GM13977 (cell line): ENCODE results near the gene CABP7.
A peak's percentile ranks its signal among the peaks of the same experiment; 100 is the strongest.

ENCODE experiments used
- DNase-seq: peaks from one replicate; pipeline ENCODE4 v3.0.0; 2012; ENCODE audit warnings: low spot score
- in situ Hi-C: fragments of 300-500 bp; cut with MboI; formaldehyde crosslinking; loops from one replicate; pipeline ENCODE4 v1.12.0; 2022; ENCODE audit warnings: low sequenced_read_pairs, low pct_unique_long_range_greater_than_20kb, mixed read lengths, inconsistent platforms; ENCODE audit not compliant: unreplicated experiment
- TF ChIP-seq, protein P1 (sequence below): IDR thresholded peaks from 2 replicates; pipeline ENCODE4 v1.5.1; 2012; ENCODE audit warnings: mild to moderate bottlenecking, control low read depth; ENCODE audit not compliant: insufficient read depth; ENCODE audit errors: extremely low read depth, missing control alignments

CABP7 gene

DNA sequence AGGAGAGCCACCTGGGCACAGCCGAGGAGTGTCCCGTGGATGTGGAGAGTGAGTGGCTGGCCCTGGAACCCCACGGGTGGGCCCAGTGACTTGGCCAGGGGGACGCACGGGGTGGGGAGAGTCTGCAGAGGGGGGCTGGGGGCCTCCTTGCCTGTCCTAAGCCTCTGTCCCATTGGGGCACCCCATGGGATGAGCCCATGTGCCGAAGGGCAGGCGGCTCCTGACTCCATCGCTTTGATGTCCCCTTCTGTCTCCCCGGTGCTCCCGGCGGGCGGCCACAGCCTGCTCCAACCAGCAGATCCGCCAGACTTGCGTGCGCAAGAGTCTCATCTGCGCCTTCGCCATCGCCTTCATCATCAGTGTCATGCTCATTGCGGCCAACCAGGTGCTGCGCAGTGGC lies 9.4 kb downstream of the CABP7 start:
- TF ChIP-seq, protein P1, sequence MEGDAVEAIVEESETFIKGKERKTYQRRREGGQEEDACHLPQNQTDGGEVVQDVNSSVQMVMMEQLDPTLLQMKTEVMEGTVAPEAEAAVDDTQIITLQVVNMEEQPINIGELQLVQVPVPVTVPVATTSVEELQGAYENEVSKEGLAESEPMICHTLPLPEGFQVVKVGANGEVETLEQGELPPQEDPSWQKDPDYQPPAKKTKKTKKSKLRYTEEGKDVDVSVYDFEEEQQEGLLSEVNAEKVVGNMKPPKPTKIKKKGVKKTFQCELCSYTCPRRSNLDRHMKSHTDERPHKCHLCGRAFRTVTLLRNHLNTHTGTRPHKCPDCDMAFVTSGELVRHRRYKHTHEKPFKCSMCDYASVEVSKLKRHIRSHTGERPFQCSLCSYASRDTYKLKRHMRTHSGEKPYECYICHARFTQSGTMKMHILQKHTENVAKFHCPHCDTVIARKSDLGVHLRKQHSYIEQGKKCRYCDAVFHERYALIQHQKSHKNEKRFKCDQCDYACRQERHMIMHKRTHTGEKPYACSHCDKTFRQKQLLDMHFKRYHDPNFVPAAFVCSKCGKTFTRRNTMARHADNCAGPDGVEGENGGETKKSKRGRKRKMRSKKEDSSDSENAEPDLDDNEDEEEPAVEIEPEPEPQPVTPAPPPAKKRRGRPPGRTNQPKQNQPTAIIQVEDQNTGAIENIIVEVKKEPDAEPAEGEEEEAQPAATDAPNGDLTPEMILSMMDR: no peak
- no peak for DNase-seq
- in situ Hi-C loops: no loop called here

DNA sequence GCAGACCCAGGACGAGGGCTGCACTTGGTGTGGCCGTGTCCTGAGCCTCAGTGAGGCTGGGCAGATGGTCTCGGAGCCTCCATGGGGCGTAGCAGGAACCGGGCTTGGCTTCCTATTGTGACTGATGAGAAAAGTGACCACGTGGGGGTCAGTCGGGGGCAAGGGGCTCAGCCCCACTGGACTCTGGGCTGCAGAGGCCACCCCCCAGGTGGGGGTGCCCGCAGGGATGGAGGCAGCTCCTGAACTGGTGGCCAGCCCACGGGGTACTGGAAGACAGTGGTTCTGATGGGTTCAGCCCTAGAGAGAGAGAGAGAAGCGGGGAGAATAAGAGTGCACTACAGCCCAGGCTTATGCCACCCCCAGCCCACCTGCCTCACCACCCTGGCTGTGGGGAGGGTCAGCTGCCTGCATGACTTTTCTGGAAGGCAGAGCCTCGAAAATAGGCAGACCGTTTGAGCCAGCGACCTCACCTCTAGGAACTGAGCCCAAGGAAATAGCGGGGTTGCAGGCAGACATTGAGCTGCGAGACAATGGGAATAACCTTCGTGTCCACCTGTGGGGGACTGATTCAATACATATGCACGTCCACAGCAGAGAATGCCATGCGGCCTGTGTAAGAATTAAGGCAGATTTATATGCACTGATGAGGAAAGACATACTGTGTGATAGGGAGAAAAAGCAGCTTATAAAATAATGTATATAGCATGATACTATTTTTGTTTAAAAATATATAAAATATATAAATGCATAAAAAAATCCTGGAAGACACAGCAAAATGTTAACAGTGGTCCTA lies 11.5 kb downstream of the CABP7 start:
- in situ Hi-C loops: no loop called here
- no peak for DNase-seq
- TF ChIP-seq, protein P1: no peak

DNA sequence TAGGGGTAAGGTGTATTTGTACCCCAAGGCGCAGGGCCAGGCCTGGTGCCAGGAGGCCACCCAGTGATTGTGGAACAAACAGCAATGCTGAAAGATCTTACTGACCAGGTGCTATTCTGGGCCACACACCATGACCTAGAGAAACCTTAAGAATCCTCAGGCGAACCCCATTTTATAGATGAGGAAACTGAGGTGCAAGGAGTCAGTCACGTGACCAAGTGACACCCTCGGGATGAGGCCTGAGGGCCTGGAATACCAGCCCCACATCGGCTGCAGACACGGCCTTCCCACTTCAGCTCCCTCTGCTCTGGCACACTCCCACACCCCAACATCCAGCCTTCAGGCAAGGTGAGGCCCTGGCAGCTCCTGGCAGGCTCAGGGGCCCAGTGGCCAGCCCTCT lies 13.1 kb downstream of the CABP7 start:
- in situ Hi-C loops: no loop called here
- no peak for DNase-seq
- TF ChIP-seq, protein P1: no peak

DNA sequence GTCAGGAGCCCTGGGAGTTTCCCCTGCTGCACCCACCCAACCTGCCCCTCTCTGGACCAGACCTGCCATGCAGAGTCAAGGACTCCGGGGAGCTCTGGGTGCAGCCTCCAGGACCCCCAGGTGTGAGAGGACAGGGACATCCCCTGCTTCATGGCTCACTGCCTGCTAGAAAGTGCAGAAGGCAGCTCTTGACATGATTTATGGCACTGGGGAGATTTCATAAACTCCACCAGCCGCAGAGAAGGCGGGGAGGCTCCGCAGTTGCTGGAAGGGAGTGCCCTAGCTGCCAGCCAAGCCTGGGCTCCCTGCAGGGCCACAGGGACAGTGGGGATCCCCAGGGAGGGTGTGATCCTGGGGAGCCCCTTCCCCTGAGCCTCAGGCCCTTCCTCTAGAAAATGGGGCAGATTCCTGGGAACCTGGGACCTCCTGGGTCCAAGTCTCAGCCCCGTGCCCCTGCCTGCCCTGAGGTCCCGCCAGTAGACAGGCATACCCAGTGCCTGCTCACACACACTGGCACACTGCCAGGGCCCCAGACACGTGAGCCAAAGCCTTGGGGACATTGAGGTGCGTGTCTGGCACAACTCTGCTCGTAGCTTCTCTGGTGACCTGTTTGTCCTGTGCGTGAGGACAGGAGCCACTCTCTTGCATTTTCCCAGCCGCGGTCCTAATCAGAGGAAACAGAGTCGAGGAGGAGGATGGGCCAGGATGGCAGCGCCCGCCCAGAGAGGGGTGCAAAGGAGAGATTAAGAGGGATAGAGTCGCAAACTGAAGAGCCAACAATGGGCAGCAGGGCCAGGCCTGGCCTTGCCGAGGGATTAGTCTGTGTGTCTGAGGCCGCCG lies 13.8 kb downstream of the CABP7 start:
- DNase-seq: peak; percentile 70
- TF ChIP-seq, protein P1: no peak
- in situ Hi-C loops: no loop called here

DNA sequence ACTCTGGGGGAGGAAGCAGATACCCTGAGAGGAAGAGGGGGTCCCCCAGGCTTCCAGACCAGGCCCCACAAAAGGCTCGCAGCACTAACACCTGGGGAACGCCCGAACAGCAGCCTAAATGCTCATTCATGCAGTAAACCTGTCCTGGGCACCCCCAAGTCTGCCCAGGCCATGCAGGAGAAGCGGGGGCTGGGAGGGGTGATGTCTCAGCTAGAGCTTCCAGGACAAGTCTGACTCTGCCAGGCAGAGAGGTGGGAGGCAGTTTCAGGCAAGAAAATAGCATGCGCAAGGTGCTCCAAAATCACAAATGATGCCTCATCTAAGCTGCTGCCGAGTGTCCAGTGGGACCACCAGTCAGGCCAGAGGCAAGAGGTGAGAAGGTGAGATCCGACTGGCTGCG lies 14.6 kb downstream of the CABP7 start:
- TF ChIP-seq, protein P1: no peak
- in situ Hi-C loops: no loop called here

DNA sequence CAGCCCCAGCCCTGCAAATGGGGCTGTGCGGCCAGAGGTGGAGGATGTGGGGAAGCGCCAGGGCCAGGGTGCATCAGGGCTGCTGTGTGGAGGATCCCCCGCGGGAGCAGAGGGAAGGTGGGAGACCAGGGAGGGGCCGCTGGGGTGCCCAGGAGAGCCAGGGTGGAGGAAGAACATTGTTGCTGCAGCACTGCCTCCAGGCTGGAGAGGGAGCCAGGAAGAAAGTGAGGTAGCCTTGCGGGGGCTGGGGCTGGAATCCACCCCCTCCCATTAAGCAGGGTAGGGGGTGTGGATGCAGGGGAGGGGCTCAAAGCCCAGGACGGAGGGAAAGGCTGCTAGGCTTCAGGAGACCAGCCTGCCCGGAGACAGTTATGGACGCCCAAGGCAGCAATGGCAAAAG lies 15.0 kb downstream of the CABP7 start:
- in situ Hi-C loops: no loop called here
- DNase-seq: no peak
- TF ChIP-seq, protein P1: no peak

More for the DNA sequence above, 14.6 kb downstream of the CABP7 start:
- no peak for DNase-seq
